ENCODE measurements around the gene CPNE4. TPM values are rescaled to one million over a fixed set of nuclear protein-coding genes. Genes with fewer than 3 reads are reported as not detected.

CPNE4 gene
- total RNA-seq, 1 experiment from 2014 or later = 0.41 TPM

- CTCF ChIA-PET = no interaction called here
Measured at GRCh38 chr3:131883711-131884407, 151.0 kb downstream of the CPNE4 start.

GRCh38 chr3:131883086-131883485, 151.7 kb downstream of the CPNE4 start:
- peaks cover 7% of the 10 kb centered on the region for H3K27me3 Mint-ChIP-seq (ENCODE audit: insufficient read depth, unreplicated experiment)
- Histone ChIP-seq H3K4me1 (no peaks in the 10 kb centered on the region), H3K9me3 (peaks cover 5% of the 10 kb centered on the region; the same call in 1 of the 2 replicates), H3K27me3 (replicated peaks; ENCODE audit: control insufficient read depth, insufficient read depth, low read length) (no peaks in the 10 kb centered on the region), H3K36me3 (ENCODE audit: control insufficient read depth, insufficient read depth, low read length) (no peaks in the 10 kb centered on the region), H3K4me3 (ENCODE audit: low read depth, low read length) (no peak overlapping the region)
- H3K9me3 Mint-ChIP-seq (ENCODE audit: unreplicated experiment) = no peaks in the 10 kb centered on the region
- ChIA-PET CTCF (no interaction called here), POLR2A (no interaction called here)
- H3K36me3 Mint-ChIP-seq (ENCODE audit: insufficient read depth, unreplicated experiment) = peaks cover 5% of the 10 kb centered on the region
- no peak for TF ChIP-seq CTCF (IDR thresholded peaks at IDR 0.05; ENCODE audit: insufficient read depth in 1 of 2, low read depth in 1 of 2, low read length in 1 of 2, severe bottlenecking in 1 of 2, unreplicated experiment in 1 of 2)
- DNase-seq = no peak
- BruUV-seq (replicated peaks) = no TSS peak
- no peak overlapping the region for H3K27ac Mint-ChIP-seq (ENCODE audit: unreplicated experiment)
- intact Hi-C loops (cut with micrococcal nuclease; ENCODE audit: unreplicated experiment) = no loop called here
- H3K4me3 Mint-ChIP-seq (ENCODE audit: unreplicated experiment) = no peak overlapping the region
- no peaks in the 10 kb centered on the region for H3K4me1 Mint-ChIP-seq (ENCODE audit: low read depth, unreplicated experiment)

More at GRCh38 chr3:131883711-131884407, 151.0 kb downstream of the CPNE4 start:
- no peaks in the 10 kb centered on the region for H3K27me3 ChIP-seq (replicated peaks; ENCODE audit: control insufficient read depth, insufficient read depth, low read length)
- no peak for TF ChIP-seq CTCF (IDR thresholded peaks at IDR 0.05; ENCODE audit: insufficient read depth in 1 of 2, low read depth in 1 of 2, low read length in 1 of 2, severe bottlenecking in 1 of 2, unreplicated experiment in 1 of 2)
- POLR2A ChIA-PET = no interaction called here
- DNase-seq = no peak
- Mint-ChIP-seq H3K9me3 (ENCODE audit: unreplicated experiment) (no peaks in the 10 kb centered on the region), H3K4me1 (ENCODE audit: low read depth, unreplicated experiment) (no peaks in the 10 kb centered on the region), H3K36me3 (ENCODE audit: insufficient read depth, unreplicated experiment) (peaks cover 5% of the 10 kb centered on the region), H3K4me3 (ENCODE audit: unreplicated experiment) (no peak overlapping the region), H3K27me3 (ENCODE audit: insufficient read depth, unreplicated experiment) (peaks cover 7% of the 10 kb centered on the region), H3K27ac (ENCODE audit: unreplicated experiment) (no peak overlapping the region)
- no peaks in the 10 kb centered on the region for H3K36me3 ChIP-seq (ENCODE audit: control insufficient read depth, insufficient read depth, low read length)
- no TSS peak for BruUV-seq (replicated peaks)
- intact Hi-C loops (cut with micrococcal nuclease; ENCODE audit: unreplicated experiment) = no loop called here
- no peaks in the 10 kb centered on the region for H3K4me1 ChIP-seq
- no peak overlapping the region for H3K4me3 ChIP-seq (ENCODE audit: low read depth, low read length)
- H3K9me3 ChIP-seq = peaks cover 5% of the 10 kb centered on the region; the same call in 1 of the 2 replicates

GRCh38 chr3:131881777-131882176, 153.0 kb downstream of the CPNE4 start:
- no TSS peak for BruUV-seq (replicated peaks)
- H3K4me3 ChIP-seq (ENCODE audit: low read depth, low read length) = no peak overlapping the region
- no peak for DNase-seq
- H3K4me1 ChIP-seq = no peaks in the 10 kb centered on the region
- ChIA-PET CTCF (no interaction called here), POLR2A (no interaction called here)
- H3K36me3 ChIP-seq (ENCODE audit: control insufficient read depth, insufficient read depth, low read length) = no peaks in the 10 kb centered on the region
- no peaks in the 10 kb centered on the region for H3K27me3 ChIP-seq (replicated peaks; ENCODE audit: control insufficient read depth, insufficient read depth, low read length)
- no peaks in the 10 kb centered on the region for H3K9me3 Mint-ChIP-seq (ENCODE audit: unreplicated experiment)
- no peaks in the 10 kb centered on the region for H3K36me3 Mint-ChIP-seq (ENCODE audit: insufficient read depth, unreplicated experiment)
- H3K4me3 Mint-ChIP-seq (ENCODE audit: unreplicated experiment) = no peak overlapping the region
- H3K27ac Mint-ChIP-seq (ENCODE audit: unreplicated experiment) = no peak overlapping the region
- peaks cover 5% of the 10 kb centered on the region; the same call in 1 of the 2 replicates for H3K9me3 ChIP-seq
- no peak for TF ChIP-seq CTCF (IDR thresholded peaks at IDR 0.05; ENCODE audit: insufficient read depth in 1 of 2, low read depth in 1 of 2, low read length in 1 of 2, severe bottlenecking in 1 of 2, unreplicated experiment in 1 of 2)
- peaks cover 7% of the 10 kb centered on the region for H3K27me3 Mint-ChIP-seq (ENCODE audit: insufficient read depth, unreplicated experiment)
- no peaks in the 10 kb centered on the region for H3K4me1 Mint-ChIP-seq (ENCODE audit: low read depth, unreplicated experiment)
- intact Hi-C loops (cut with micrococcal nuclease; ENCODE audit: unreplicated experiment) = no loop called here
